ENCODE data around the gene MAFB. TPM values are rescaled to one million over a fixed set of nuclear protein-coding genes. Genes with fewer than 3 reads are reported as not detected.
"Not testable (repeated sequence)": the region's sequence is repeated elsewhere in the genome, so short reads cannot be mapped to it uniquely, and the experiment has no call there.

MAFB gene
- under 1 TPM in 2 of 3 donors, not detected in 1; 0.09 TPM for polyA plus RNA-seq

DNA sequence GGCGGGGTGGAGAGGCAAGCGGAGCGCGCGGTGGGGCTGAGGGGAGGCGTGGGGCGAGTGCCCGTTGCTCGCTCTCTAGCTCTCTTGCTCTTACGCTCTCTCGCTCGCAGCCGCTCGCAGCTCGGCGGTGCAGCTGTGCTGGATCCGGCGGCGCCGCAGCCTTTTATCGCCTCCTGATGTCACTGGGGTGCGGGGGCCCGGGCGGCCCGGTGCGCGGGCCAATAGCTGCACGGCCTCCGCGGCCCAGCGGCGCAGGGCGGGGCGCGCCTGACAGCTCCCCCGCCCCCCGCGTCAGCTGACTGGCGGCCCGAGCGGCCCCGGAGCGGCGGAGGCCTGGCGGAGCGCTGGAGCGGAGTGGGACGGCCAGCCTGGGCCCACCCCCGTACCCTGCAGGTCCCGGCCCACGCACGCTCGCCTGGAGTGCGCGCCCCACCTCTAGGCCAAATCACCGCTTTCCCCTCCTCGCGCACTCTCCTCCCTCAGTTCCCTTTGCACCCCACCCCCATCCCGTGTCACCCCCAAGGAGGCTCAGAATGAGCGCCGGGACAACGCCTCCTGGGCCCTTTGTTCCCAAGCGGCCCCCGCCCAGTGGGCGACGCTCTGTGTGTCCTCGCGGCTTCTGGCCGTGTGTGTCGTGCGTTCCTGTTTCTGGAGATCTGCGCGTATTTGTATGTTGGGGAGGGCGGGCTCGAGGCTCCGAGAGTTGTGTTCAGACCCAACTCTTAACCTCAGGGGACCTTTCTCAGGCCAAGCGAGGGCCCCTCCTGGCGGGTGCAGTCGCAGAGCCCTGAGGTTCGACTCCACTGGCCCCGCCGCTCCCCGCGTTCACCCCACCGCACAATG is at the start of gene MAFB:
MAFB (minus strand) TSS at position 137 of the 843 bp plus-strand sequence. CDS start 386 bp downstream, outside the sequence.
- DNase-seq = peak; percentile 42 to 57 (median 50)
- Mint-ChIP-seq H3K4me1 (peaks cover 6 to 18% of the 10 kb centered on the region in 2 donors), H3K27me3 (ENCODE audit: low read depth in 3 of 3) (peaks cover 23 to 47% (median 33%) of the 10 kb centered on the region in 3 donors), H3K9me3 (no peaks in the 10 kb centered on the region), H3K4me3 (peak within 1 kb of the TSS; percentile 74 to 86 (median 80)), H3K27ac (no peak within 1 kb of the TSS), H3K36me3 (no peaks in the 10 kb centered on the region)

DNA sequence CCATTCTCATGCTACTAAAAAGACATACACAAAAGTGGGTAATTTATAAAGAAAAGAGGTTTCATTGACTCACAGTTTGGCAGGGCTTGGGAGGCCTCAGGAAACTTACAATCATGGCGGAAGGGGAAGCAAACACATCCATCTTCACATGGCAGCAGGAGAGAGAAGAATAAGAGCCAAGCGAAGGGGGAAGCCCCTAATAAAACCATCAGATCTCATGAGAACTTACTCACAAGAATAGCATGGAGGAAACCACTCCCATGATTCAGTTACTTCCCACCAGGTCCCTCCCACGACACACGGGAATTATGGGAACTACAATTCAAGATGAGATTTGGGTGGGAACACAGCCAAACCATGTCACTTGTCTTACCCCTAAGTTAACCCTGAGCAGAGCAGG is 47.4 kb upstream of the MAFB start:
- DNase-seq; H3K9me3 Mint-ChIP-seq; H3K4me1 Mint-ChIP-seq; H3K27ac Mint-ChIP-seq; H3K27me3 Mint-ChIP-seq (ENCODE audit: low read depth in 3 of 3); H3K4me3 Mint-ChIP-seq; H3K36me3 Mint-ChIP-seq: not testable (repeated sequence)

DNA sequence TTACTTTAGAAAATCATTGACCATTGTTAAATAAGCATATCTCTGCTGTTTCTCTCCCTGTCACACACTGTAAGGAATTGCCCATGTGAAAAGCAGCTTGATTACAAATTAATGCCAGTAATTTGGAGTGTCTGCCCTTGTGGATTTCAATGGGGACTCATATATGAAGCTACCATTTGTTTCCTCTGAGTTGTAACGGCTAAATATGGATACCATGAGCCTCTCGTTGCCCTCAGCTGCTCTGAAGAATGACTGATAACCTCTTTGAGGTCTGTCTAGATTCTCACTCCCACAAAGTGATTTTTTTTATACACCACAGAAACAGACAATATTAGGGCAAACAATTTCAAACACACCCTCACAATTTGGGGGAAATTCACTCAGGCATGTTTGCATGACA is 40.0 kb upstream of the MAFB start:
- DNase-seq = no peak
- H3K4me1 Mint-ChIP-seq = no peaks in the 10 kb centered on the region
- H3K4me3 Mint-ChIP-seq = no peak overlapping the region
- H3K9me3 Mint-ChIP-seq = peaks cover 0 to 3% (median 0%) of the 10 kb centered on the region in 6 donors
- no peak overlapping the region for H3K27ac Mint-ChIP-seq
- H3K36me3 Mint-ChIP-seq = no peaks in the 10 kb centered on the region
- H3K27me3 Mint-ChIP-seq (ENCODE audit: low read depth in 3 of 3) = peaks cover 5 to 7% (median 6%) of the 10 kb centered on the region in 3 donors

GRCh38 chr20:40728470-40728869 is 39.4 kb upstream of the MAFB start:
- Mint-ChIP-seq H3K36me3 (no peaks in the 10 kb centered on the region), H3K4me3 (no peak overlapping the region), H3K4me1 (no peaks in the 10 kb centered on the region)

GRCh38 chr20:40727960-40728359 is 38.9 kb upstream of the MAFB start:
- Mint-ChIP-seq H3K36me3 (no peaks in the 10 kb centered on the region), H3K27me3 (ENCODE audit: low read depth in 3 of 3) (peaks cover 3 to 5% (median 3%) of the 10 kb centered on the region in 3 donors), H3K4me1 (no peaks in the 10 kb centered on the region), H3K4me3 (no peak overlapping the region), H3K9me3 (peaks cover 0 to 3% (median 0%) of the 10 kb centered on the region in 6 donors), H3K27ac (no peak overlapping the region)
- no peak for DNase-seq

More at GRCh38 chr20:40728470-40728869, 39.4 kb upstream of the MAFB start:
- no peak for DNase-seq
- Mint-ChIP-seq H3K27ac (no peak overlapping the region), H3K27me3 (ENCODE audit: low read depth in 3 of 3) (peaks cover 3 to 6% (median 3%) of the 10 kb centered on the region in 3 donors), H3K9me3 (peaks cover 0 to 3% (median 0%) of the 10 kb centered on the region in 6 donors)

GRCh38 chr20:40726776-40727175 is 37.7 kb upstream of the MAFB start:
- Mint-ChIP-seq H3K27me3 (ENCODE audit: low read depth in 3 of 3) (peaks cover 0 to 5% (median 3%) of the 10 kb centered on the region in 3 donors), H3K9me3 (peaks cover 0 to 3% (median 0%) of the 10 kb centered on the region in 6 donors), H3K4me1 (no peaks in the 10 kb centered on the region)

GRCh38 chr20:40724566-40724965 is 35.5 kb upstream of the MAFB start:
- peaks cover 0 to 3% (median 0%) of the 10 kb centered on the region in 6 donors for H3K9me3 Mint-ChIP-seq

More at GRCh38 chr20:40726776-40727175, 37.7 kb upstream of the MAFB start:
- no peak overlapping the region for H3K4me3 Mint-ChIP-seq
- H3K27ac Mint-ChIP-seq = no peak overlapping the region
- DNase-seq = no peak
- H3K36me3 Mint-ChIP-seq = no peaks in the 10 kb centered on the region

GRCh38 chr20:40720826-40721225 is 31.8 kb upstream of the MAFB start:
- peaks cover 0 to 7% (median 3%) of the 10 kb centered on the region in 3 donors for H3K27me3 Mint-ChIP-seq (ENCODE audit: low read depth in 3 of 3)
- DNase-seq = no peak
- no peak overlapping the region for H3K27ac Mint-ChIP-seq
- H3K4me1 Mint-ChIP-seq = no peaks in the 10 kb centered on the region
- no peak overlapping the region for H3K4me3 Mint-ChIP-seq
- H3K36me3 Mint-ChIP-seq = no peaks in the 10 kb centered on the region
- H3K9me3 Mint-ChIP-seq = no peaks in the 10 kb centered on the region

More at GRCh38 chr20:40724566-40724965, 35.5 kb upstream of the MAFB start:
- H3K27ac Mint-ChIP-seq = no peak overlapping the region
- H3K4me3 Mint-ChIP-seq = no peak overlapping the region
- peaks cover 0 to 5% (median 3%) of the 10 kb centered on the region in 3 donors for H3K27me3 Mint-ChIP-seq (ENCODE audit: low read depth in 3 of 3)
- DNase-seq = no peak
- H3K36me3 Mint-ChIP-seq = no peaks in the 10 kb centered on the region
- no peaks in the 10 kb centered on the region for H3K4me1 Mint-ChIP-seq

GRCh38 chr20:40720099-40720498 is 31.1 kb upstream of the MAFB start:
- no peaks in the 10 kb centered on the region for H3K9me3 Mint-ChIP-seq
- H3K27me3 Mint-ChIP-seq (ENCODE audit: low read depth in 3 of 3) = peaks cover 0 to 7% (median 2%) of the 10 kb centered on the region in 3 donors
- no peaks in the 10 kb centered on the region for H3K36me3 Mint-ChIP-seq
- DNase-seq = no peak
- no peak overlapping the region for H3K27ac Mint-ChIP-seq
- no peak overlapping the region for H3K4me3 Mint-ChIP-seq
- H3K4me1 Mint-ChIP-seq = no peaks in the 10 kb centered on the region

- Mint-ChIP-seq H3K4me1 (no peaks in the 10 kb centered on the region), H3K27ac (no peak overlapping the region), H3K27me3 (ENCODE audit: low read depth in 3 of 3) (peaks cover 2 to 7% (median 5%) of the 10 kb centered on the region in 3 donors), H3K9me3 (no peaks in the 10 kb centered on the region), H3K4me3 (no peak overlapping the region), H3K36me3 (no peaks in the 10 kb centered on the region)
- no peak for DNase-seq
Observed at GRCh38 chr20:40718982-40719729, 30.1 kb upstream of the MAFB start.

- H3K27me3 Mint-ChIP-seq (ENCODE audit: low read depth in 3 of 3) = peaks cover 2 to 7% (median 5%) of the 10 kb centered on the region in 3 donors
Observed at GRCh38 chr20:40718214-40718977, 29.4 kb upstream of the MAFB start.

DNA sequence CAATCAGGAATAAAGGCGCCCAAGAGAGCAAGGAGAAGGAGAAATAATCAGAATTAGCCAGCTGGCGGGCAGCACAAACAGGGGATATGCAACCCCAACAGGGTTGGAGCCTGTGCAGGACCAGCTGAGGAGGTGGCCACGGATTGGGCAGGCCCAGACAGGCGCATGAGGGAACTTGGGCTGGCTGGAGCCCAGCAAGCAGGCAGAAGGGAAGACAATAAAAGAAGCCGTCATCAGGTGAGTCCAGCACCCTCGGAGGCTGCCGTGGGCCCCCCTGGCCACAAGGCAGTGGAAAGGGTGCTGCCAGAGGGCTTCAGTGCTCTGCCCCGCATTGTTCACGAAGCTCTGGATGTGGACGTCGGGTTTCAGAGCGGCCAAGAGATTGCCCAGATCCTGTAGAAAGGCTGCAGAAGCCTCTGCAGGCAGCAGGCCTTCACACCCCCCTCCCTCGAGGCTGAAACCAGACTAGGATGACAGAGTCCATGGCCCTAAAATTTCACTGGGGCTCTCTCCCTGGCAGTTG is 28.4 kb upstream of the MAFB start:
- no peak for DNase-seq
- Mint-ChIP-seq H3K36me3 (no peaks in the 10 kb centered on the region), H3K27ac (no peak overlapping the region), H3K4me3 (no peak overlapping the region), H3K9me3 (no peaks in the 10 kb centered on the region), H3K4me1 (no peaks in the 10 kb centered on the region), H3K27me3 (ENCODE audit: low read depth in 3 of 3) (peaks cover 0 to 7% (median 5%) of the 10 kb centered on the region in 3 donors)

More at GRCh38 chr20:40718214-40718977, 29.4 kb upstream of the MAFB start:
- H3K36me3 Mint-ChIP-seq = no peaks in the 10 kb centered on the region
- no peaks in the 10 kb centered on the region for H3K4me1 Mint-ChIP-seq
- H3K9me3 Mint-ChIP-seq = no peaks in the 10 kb centered on the region
- H3K27ac Mint-ChIP-seq = no peak overlapping the region
- DNase-seq = no peak
- no peak overlapping the region for H3K4me3 Mint-ChIP-seq

GRCh38 chr20:40715491-40715890 is 26.5 kb upstream of the MAFB start:
- Mint-ChIP-seq H3K36me3 (no peaks in the 10 kb centered on the region), H3K27ac (no peak overlapping the region), H3K4me1 (no peaks in the 10 kb centered on the region), H3K9me3 (no peaks in the 10 kb centered on the region), H3K4me3 (no peak overlapping the region), H3K27me3 (ENCODE audit: low read depth in 3 of 3) (peaks cover 2 to 7% (median 5%) of the 10 kb centered on the region in 3 donors)
- no peak for DNase-seq

All from immature natural killer cell (primary cell).